GM19099 (cell line): Measurements from ENCODE around the gene KCNS1.

ENCODE experiments used
- POLR2A ChIP-seq: IDR thresholded peaks from 3 replicates; pipeline ENCODE4 v1.6.1; 2011; ENCODE audit warnings: low read depth; ENCODE audit not compliant: insufficient read length; ENCODE audit errors: extremely low read depth

Gene KCNS1

GRCh38 chr20:45091366-45091765 lies 9.6 kb downstream of the KCNS1 start:
- no peak for TF ChIP-seq POLR2A

GRCh38 chr20:45090481-45090880 lies 10.4 kb downstream of the KCNS1 start:
- no peak for TF ChIP-seq POLR2A

GRCh38 chr20:45088247-45088646 lies 12.7 kb downstream of the KCNS1 start:
- no peak for TF ChIP-seq POLR2A

- no peak for TF ChIP-seq POLR2A
These were observed 13.1 kb downstream of the KCNS1 start for GRCh38 chr20:45087814-45088213.

GRCh38 chr20:45087097-45087790 lies 13.7 kb downstream of the KCNS1 start:
- TF ChIP-seq POLR2A: no peak

- no peak for TF ChIP-seq POLR2A
These were observed 15.1 kb downstream of the KCNS1 start for GRCh38 chr20:45085867-45086266.

- no peak for TF ChIP-seq POLR2A
These were observed 15.6 kb downstream of the KCNS1 start for GRCh38 chr20:45085289-45085688.

- no peak for TF ChIP-seq POLR2A
These were observed 17.8 kb downstream of the KCNS1 start for GRCh38 chr20:45083127-45083526.

GRCh38 chr20:45082468-45082867 lies 18.5 kb downstream of the KCNS1 start:
- no peak for TF ChIP-seq POLR2A

GRCh38 chr20:45080867-45081624 lies 19.9 kb downstream of the KCNS1 start:
- no peak for TF ChIP-seq POLR2A

GRCh38 chr20:45077559-45077958 lies 23.4 kb downstream of the KCNS1 start:
- TF ChIP-seq POLR2A: no peak

- TF ChIP-seq POLR2A: no peak
These were observed 27.7 kb downstream of the KCNS1 start for GRCh38 chr20:45073221-45073620.

GRCh38 chr20:45072066-45072465 lies 28.9 kb downstream of the KCNS1 start:
- TF ChIP-seq POLR2A: no peak

GRCh38 chr20:45070932-45071632 lies 29.8 kb downstream of the KCNS1 start:
- no peak for TF ChIP-seq POLR2A

GRCh38 chr20:45069261-45069660 lies 31.7 kb downstream of the KCNS1 start:
- no peak for TF ChIP-seq POLR2A

GRCh38 chr20:45067558-45067957 lies 33.4 kb downstream of the KCNS1 start:
- TF ChIP-seq POLR2A: no peak
